HCT116 (cell line): ENCODE measurements around the gene SWT1. TPM values are rescaled to one million over a fixed set of nuclear protein-coding genes. Genes with fewer than 3 reads are reported as not detected.

Source experiments
- ATAC-seq: fragments of 200-7000 bp; cut with Tn5 transposase; 2 replicates; pipeline ENCODE4 v1.9.1; 2020; ENCODE audit warnings: mild to moderate bottlenecking, moderate library complexity
- BruUV-seq: library from RNA; stranded (reverse); fragments of 400-500 nt; replicated peaks from 2 replicates; lab custom pipeline; 2021; lab: Mats Ljungman, UMichigan
- CTCF ChIA-PET: fragments of 300-600 bp; sonication (Branson Sonifier 250); formaldehyde crosslinking; loops from one replicate; lab custom pipeline; 2021; ENCODE audit warnings: antibody characterized with exemption; lab: Charles Lee
- POLR2A ChIA-PET: fragments of 300-600, 350-600 bp; sonication (Branson Sonifier 250); formaldehyde crosslinking; loops from one replicate; lab custom pipeline; 2021; ENCODE audit warnings: antibody characterized with exemption; lab: Charles Lee
- RAD21 ChIA-PET, 2 experiments: fragments of 300-600 bp; sonication (Branson Sonifier 250); formaldehyde crosslinking; loops; one replicate each; lab custom pipeline; 2023; ENCODE audit warnings: low total read pairs in 2 of 2; ENCODE audit not compliant: uncharacterized antibody in 2 of 2, unreplicated experiment in 2 of 2, low non-redundant PET in 1 of 2; lab: Charles Lee
- DNase-seq: peaks from one replicate; pipeline ENCODE4 v3.0.0-alpha.2; 2010; ENCODE audit warnings: low read depth, low spot score
- H2AFZ ChIP-seq: fragments of 200-600 bp; shearing (Covaris generic), sonication (generic); 2 replicates; pipeline ENCODE4 v1.6.1; 2017; ENCODE audit warnings: low read depth, mixed run types, mixed read lengths, antibody characterized with exemption, low read length; ENCODE audit not compliant: poor library complexity, severe bottlenecking
- H3K27ac ChIP-seq: 2 replicates; pipeline ENCODE4 v1.5.1; 2012; ENCODE audit warnings: low read depth, low read length
- H3K27me3 ChIP-seq: fragments of 200-600 bp; sonication (generic); 2 replicates; pipeline ENCODE4 v1.6.1; 2016; ENCODE audit warnings: mixed run types, low read length, mixed read lengths; ENCODE audit not compliant: insufficient read depth
- H3K36me3 ChIP-seq, 2 experiments: fragments of 200-500 bp in 1 of 2; fragments of 200-600 bp in 1 of 2; sonication (Bioruptor generic) in 1 of 2; sonication (generic) in 1 of 2; 2 replicates each; pipeline versions ENCODE4 v1.5.1 to v1.6.1; 2014 to 2016; ENCODE audit warnings: low read length in 2 of 2, inconsistent platforms in 1 of 2, mixed read lengths in 1 of 2, mixed run types in 1 of 2; ENCODE audit not compliant: insufficient read depth in 2 of 2, control insufficient read depth in 1 of 2
- H3K4me1 ChIP-seq, 2 experiments: fragments of 200-600 bp in 1 of 2; sonication (generic) in 1 of 2; 2 replicates each; pipeline versions ENCODE4 v1.5.1 to v1.6.1; 2012 to 2017; ENCODE audit warnings: low read length in 2 of 2, inconsistent platforms in 1 of 2, mild to moderate bottlenecking in 1 of 2, mixed read lengths in 1 of 2, mixed run types in 1 of 2, moderate library complexity in 1 of 2; ENCODE audit not compliant: insufficient read depth in 2 of 2, control insufficient read depth in 1 of 2
- H3K4me2 ChIP-seq: fragments of 200-600 bp; sonication (generic); 2 replicates; pipeline ENCODE4 v1.6.1; 2017; ENCODE audit warnings: mixed run types, low read length, mixed read lengths
- H3K4me3 ChIP-seq, 2 experiments: fragments of 200-600 bp in 1 of 2; sonication (generic) in 1 of 2; replicated peaks in 1 of 2; 2 replicates each; pipeline ENCODE4 v1.5.1; 2011 to 2016; ENCODE audit warnings: low read length in 2 of 2, control low read depth in 1 of 2, low read depth in 1 of 2, mild to moderate bottlenecking in 1 of 2, mixed read lengths in 1 of 2, mixed run types in 1 of 2
- H3K79me2 ChIP-seq: fragments of 200-600 bp; sonication (generic); 2 replicates; pipeline ENCODE4 v1.6.1; 2017; ENCODE audit warnings: mild to moderate bottlenecking, mixed run types, low read length, moderate library complexity, mixed read lengths; ENCODE audit not compliant: insufficient read depth
- H3K9ac ChIP-seq: fragments of 200-600 bp; sonication (generic); 2 replicates; pipeline ENCODE4 v1.6.1; 2016; ENCODE audit warnings: low read length, mixed read lengths
- H3K9me2 ChIP-seq: fragments of 200-600 bp; sonication (generic), shearing (Covaris generic); 2 replicates; pipeline ENCODE4 v1.6.1; 2017; ENCODE audit warnings: mixed run types, mild to moderate bottlenecking, moderate library complexity; ENCODE audit not compliant: insufficient read depth
- H3K9me3 ChIP-seq, 2 experiments: fragments of 200-500 bp in 1 of 2; fragments of 200-600 bp in 1 of 2; sonication (Bioruptor generic) in 1 of 2; sonication (generic) in 1 of 2; 2 replicates each; pipeline ENCODE4 v1.6.1; 2014 to 2017; ENCODE audit warnings: low read length in 2 of 2, mixed read lengths in 2 of 2, inconsistent platforms in 1 of 2, low read depth in 1 of 2, mild to moderate bottlenecking in 1 of 2, mixed run types in 1 of 2, moderate library complexity in 1 of 2; ENCODE audit not compliant: control insufficient read depth in 1 of 2, insufficient read depth in 1 of 2
- H4K20me1 ChIP-seq: fragments of 200-600 bp; sonication (generic), shearing (Covaris generic); 2 replicates; pipeline ENCODE4 v1.6.1; 2017; ENCODE audit warnings: mixed run types, mild to moderate bottlenecking, moderate library complexity; ENCODE audit not compliant: insufficient read depth
- EGR1 ChIP-seq: IDR thresholded peaks from 2 replicates; pipeline ENCODE4 v1.6.1; 2012; ENCODE audit warnings: low read depth
- SP1 ChIP-seq: IDR thresholded peaks from 2 replicates; pipeline ENCODE4 v1.6.1; 2012; ENCODE audit warnings: low read depth
- SRF ChIP-seq: IDR thresholded peaks from 2 replicates; pipeline ENCODE4 v1.6.1; 2012; ENCODE audit warnings: low read depth
- intact Hi-C: fragments of 100-400 bp; cut with micrococcal nuclease; formaldehyde crosslinking; loops from 2 replicates; pipeline ENCODE4 v1.10.0; 2022
- total RNA-seq: library from RNA; stranded (reverse); gene quantifications from one replicate; pipeline ENCODE4 v1.2.1, GENCODE V29; 2021; ENCODE audit not compliant: unreplicated experiment
- TF ChIP-seq, protein P1 (sequence below), 3 experiments: fragments of 200-600 bp in 1 of 3; sonication (generic) in 1 of 3; IDR thresholded peaks in 2 of 3; conservative IDR thresholded peaks in 1 of 3; 2 replicates each; pipeline ENCODE4 v1.5.1; 2012 to 2017; ENCODE audit warnings: low read depth in 2 of 3, low read length in 2 of 3, antibody characterized with exemption in 1 of 3, borderline replicate concordance in 1 of 3, control low read depth in 1 of 3, mild to moderate bottlenecking in 1 of 3, mixed read lengths in 1 of 3, mixed run types in 1 of 3, moderate library complexity in 1 of 3; ENCODE audit not compliant: insufficient read depth in 1 of 3
- TF ChIP-seq, protein P2 (sequence below): IDR thresholded peaks from 2 replicates; pipeline ENCODE4 v1.6.1; 2011; ENCODE audit warnings: mild to moderate bottlenecking, low read length, moderate library complexity; ENCODE audit not compliant: insufficient replicate concordance; ENCODE audit errors: extremely low read depth

The SWT1 gene
- total RNA-seq, 1 experiment from 2014 or later, result 3.3 TPM

DNA sequence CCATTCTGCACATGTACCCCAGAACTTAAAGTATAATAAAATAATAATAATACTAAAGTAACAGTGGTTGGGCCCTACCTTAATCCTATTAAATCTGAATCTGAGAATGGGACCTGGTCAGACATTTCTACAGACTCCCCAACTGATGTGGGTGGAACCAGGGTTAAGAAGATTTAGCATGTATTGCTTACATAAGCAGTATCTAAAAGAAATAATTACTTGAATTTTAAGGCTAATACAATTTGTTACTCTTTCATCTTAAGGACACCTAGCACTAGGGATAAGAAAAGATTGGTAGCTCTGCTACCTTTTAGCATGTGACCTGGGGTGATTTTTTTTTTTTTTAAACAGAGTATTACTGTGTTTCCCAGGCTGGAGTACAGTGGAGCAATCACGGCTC is 80.7 kb downstream of the SWT1 start:
- no peaks in the 10 kb centered on the region for H3K9me3 ChIP-seq
- H2AFZ ChIP-seq, result no peak overlapping the region
- no TSS peak for BruUV-seq
- no peak overlapping the region for H3K4me2 ChIP-seq
- ChIA-PET RAD21 (no interaction called here), CTCF (interaction anchor here (1.2 to 1.7 kb wide), 2 partner anchors 68 to 433 kb away, joined by 4 to 10 read pairs; no protein-coding TSS in a partner anchor), POLR2A (no interaction called here)
- no peak for TF ChIP-seq EGR1
- TF ChIP-seq, protein P1, sequence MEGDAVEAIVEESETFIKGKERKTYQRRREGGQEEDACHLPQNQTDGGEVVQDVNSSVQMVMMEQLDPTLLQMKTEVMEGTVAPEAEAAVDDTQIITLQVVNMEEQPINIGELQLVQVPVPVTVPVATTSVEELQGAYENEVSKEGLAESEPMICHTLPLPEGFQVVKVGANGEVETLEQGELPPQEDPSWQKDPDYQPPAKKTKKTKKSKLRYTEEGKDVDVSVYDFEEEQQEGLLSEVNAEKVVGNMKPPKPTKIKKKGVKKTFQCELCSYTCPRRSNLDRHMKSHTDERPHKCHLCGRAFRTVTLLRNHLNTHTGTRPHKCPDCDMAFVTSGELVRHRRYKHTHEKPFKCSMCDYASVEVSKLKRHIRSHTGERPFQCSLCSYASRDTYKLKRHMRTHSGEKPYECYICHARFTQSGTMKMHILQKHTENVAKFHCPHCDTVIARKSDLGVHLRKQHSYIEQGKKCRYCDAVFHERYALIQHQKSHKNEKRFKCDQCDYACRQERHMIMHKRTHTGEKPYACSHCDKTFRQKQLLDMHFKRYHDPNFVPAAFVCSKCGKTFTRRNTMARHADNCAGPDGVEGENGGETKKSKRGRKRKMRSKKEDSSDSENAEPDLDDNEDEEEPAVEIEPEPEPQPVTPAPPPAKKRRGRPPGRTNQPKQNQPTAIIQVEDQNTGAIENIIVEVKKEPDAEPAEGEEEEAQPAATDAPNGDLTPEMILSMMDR (IDR thresholded peaks at IDR 0.05 in 2 of 3, conservative IDR thresholded peaks at IDR 0.05 in 1 of 3; ENCODE audit: borderline replicate concordance in 1 of 3, insufficient read depth in 1 of 3, low read depth in 2 of 3, low read length in 2 of 3), result 0 out of 6 replicates have a peak, but pooled peaks of 1 of the 3 experiments have one; percentile 0
- no peak for TF ChIP-seq SRF
- TF ChIP-seq, protein P2, sequence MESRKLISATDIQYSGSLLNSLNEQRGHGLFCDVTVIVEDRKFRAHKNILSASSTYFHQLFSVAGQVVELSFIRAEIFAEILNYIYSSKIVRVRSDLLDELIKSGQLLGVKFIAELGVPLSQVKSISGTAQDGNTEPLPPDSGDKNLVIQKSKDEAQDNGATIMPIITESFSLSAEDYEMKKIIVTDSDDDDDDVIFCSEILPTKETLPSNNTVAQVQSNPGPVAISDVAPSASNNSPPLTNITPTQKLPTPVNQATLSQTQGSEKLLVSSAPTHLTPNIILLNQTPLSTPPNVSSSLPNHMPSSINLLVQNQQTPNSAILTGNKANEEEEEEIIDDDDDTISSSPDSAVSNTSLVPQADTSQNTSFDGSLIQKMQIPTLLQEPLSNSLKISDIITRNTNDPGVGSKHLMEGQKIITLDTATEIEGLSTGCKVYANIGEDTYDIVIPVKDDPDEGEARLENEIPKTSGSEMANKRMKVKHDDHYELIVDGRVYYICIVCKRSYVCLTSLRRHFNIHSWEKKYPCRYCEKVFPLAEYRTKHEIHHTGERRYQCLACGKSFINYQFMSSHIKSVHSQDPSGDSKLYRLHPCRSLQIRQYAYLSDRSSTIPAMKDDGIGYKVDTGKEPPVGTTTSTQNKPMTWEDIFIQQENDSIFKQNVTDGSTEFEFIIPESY, result no peak
- TF ChIP-seq SP1, result no peak
- intact Hi-C loops, result no loop called here
- no peaks in the 10 kb centered on the region for H3K4me1 ChIP-seq
- no peak overlapping the region for H3K9ac ChIP-seq
- H3K27ac ChIP-seq, result no peak overlapping the region
- H3K4me3 ChIP-seq, result no peak overlapping the region
- H4K20me1 ChIP-seq, result no peaks in the 10 kb centered on the region
- no peaks in the 10 kb centered on the region for H3K27me3 ChIP-seq
- ATAC-seq (no peak), DNase-seq (no peak)
- no peaks in the 10 kb centered on the region for H3K79me2 ChIP-seq
- no peaks in the 10 kb centered on the region for H3K36me3 ChIP-seq
- H3K9me2 ChIP-seq, result no peaks in the 10 kb centered on the region
